ENCODE data around the gene LRRC3.

Gene LRRC3

DNA sequence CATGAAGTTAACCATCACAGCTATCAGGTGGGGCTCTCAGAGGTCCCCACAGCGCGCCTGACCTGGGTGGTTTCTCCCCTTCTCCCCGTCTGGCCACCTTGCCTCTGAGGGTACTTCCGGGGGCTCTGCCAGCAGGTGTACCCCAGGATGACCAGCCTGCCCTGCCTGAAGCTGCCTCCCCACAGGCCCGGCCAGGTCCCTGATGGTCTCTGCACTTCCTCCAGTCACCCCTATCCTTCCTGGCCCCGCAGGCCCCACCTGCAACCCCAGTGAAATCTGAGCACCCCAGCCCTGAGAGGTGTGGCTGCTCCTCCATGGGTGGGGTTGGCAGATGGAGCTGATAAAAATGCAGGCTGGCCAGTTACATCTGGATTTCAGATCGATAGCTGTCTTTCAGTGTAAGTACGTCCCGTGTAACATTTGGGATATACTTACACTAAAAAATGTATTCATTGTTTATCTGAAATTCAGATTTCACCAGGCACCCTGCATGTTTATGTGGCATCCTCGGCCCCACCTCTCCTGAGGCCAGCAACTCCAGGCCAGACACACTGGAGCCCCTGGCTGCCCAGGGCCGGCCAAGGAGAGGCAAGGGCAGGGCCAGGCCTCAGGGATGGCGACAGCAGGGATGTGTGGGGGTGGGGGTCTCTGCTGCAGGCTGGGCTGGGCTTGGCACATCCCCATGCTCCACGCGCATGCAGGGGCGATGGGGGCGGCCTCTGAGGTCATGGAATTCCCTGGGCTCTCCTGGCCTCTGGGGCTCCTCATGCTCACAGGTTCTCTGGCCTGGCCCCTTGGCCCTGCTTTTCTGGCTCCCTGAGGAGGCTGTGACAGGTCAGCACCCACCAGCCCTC is 25.1 kb downstream of the LRRC3 start:
- no peak for DNase-seq

DNA sequence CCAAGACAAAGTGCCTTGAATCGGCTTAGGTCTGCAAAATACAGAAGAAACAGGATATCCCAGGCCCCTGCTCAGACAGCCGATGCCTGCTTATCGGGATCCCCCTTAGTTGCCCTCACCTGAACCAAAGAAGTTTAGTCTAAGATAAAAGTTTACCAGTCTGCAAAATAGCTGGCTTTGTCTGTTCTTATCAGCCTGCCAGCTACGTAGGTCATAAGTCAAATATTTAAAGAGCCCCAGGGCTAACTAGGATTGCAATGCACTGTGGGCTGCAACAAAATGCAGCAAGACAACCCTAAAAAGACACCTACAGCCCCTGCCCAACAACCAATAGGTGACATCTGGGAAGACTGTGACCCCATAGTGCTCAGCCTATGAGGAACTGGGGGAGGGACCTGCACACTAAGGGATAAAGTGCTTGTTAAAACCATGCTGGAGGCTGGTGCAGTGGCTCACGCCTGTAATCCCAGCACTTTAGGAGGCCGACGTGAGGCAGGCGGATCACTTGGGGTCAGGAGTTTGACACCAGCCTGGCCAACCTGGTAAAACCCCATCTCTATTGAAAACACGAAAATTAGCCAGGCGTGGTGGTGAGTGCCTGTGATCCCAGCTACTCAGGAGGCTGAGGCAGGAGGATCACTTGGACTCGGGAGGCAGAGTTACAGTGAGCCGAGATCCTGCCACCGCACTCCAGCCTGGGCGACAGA is 27.4 kb downstream of the LRRC3 start:
- no peak for DNase-seq

DNA sequence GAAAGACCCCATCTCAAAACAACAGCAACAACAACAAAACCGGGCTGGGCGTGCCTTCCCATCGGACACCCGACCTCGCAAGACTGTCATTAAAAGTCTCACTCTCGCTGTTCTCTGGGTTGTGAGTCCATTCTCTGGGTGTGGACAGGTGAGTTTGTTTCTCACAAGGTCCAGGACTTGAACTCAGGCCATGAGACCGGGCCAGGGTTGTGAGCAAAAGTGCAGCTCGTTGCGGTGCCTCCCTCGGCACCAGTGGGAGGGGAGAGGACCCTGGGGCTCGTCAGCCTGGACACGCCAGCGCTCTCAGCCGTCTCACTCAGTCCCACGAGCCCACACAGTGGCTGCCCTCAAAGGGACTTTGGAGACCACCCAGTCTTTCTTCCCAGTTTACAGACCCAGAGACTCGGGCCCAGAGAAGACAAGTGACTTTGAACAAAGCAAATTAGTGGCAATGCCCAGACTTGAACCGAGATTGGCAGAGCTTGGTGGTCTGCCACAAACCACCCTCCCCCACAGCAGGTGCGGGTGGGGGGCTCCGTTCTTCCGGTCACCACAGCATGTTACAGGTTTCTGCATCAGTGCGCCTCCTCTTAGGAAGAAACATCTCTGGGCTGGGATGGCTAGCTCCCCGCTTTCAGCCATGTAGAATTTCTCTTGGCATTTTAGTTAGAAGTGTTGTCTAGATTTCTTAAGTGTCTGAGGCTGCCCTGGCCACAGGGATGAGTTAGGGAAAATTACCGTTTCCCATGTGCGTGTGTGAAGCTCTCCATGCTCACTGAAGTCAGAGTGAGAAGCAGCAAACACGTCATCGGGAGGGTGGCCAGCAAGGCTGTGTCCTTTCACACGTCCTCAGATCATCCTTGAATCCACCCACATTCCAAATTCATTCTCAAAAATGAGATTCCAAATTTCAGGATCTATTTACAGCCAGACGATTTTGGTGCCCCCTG is 28.3 kb downstream of the LRRC3 start:
- DNase-seq = no peak

DNA sequence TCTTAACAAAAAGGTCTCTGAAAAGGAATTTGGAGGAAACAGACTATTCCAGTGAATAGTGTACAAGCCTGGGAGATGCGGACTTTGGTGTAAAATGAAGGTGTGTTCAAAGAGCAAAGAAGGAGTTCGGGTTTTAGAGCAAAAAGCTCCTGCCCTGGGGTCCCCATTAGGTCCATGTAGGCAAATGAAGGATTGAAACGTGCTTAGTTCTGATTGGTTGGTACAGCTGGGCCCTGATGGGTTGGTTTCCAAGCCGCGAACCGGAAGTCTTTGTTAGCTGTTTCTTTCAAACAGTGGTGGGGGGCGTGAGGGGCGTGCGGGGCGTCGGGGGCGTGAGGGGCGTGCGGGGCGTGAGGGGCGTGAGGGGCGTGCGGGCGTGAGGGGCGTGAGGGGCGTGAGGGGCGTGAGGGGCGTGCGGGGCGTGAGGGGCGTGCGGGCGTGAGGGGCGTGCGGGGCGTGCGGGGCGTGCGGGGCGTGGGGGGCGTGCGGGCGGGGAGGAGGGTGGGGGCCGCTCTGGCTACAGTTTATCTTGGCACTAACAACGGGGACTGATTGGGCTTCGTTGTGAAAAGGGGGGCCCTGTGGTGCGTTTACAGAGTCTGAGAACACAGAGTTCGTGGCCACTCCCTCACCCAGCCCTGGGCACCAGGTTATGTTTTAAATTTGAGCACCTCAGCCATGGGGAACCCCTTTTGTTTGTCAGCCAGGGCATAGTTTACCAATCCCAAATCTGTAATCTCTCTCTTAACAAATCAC is 29.4 kb downstream of the LRRC3 start:
- DNase-seq = no peak

DNA sequence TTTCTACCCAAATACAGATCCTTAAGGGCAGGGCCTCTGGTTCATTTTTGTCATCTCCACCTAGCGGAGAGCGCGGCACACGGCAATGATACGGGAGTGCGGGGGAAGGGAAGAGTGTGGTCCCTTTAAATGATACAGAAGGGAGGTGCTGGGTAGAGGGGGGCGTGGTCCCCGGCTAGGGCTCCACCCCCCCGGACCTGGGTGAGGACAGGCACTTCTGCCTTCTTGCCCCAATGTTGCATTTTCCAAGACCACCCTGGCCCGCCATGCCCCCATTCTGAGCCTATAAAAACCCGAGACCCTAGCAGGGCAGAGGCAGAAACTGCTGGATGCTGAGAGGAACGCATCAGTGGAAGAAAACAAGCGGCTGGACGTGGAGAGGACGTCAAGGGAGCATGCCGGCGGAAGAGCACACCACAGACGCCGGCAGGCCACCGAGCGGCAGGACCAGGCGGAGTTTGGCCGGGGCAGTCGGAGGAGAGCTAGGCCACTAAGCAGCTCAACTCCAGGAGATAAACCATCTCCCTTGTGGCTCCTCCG is 30.0 kb downstream of the LRRC3 start:
- peak; percentile 48 for DNase-seq

DNA sequence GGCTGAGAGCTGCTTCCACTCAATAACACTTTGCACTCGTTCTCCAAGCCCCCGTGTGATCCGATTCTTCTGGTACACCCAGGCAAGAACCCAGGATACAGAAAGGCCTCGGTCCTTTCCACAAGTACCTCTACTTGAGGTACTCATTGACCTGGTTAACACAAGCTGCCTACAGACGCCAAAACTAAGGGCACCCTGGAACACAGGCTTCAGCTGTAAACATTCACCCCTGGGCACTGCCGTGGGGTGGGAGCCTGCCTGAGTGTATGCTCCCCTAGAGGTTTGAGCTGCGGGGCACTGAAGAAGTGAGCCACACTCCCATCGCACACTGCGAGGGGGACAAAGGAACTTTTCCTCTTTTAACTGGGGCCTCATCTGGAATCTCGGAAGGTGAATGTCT is 30.5 kb downstream of the LRRC3 start:
- DNase-seq = no peak

DNA sequence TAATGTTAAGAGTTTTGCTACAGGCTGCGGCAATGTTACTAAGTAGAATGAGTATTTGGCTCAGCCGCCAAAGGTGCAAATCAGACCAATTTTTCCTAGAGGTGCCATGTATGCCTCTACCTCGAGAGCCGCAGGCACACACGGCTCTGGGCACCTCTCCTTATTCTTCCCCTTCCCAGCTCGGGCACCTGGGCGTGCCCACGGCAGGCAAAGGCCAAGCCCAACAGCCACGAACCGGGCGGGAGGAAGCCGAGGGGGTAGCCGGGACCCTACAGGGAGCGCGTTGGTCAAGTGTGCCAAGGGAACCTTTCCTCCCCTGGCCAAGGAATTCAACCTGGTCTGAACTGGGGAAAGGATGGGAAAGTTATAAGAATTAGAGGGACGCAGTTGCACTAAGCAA is 31.0 kb downstream of the LRRC3 start:
- DNase-seq = no peak

DNA sequence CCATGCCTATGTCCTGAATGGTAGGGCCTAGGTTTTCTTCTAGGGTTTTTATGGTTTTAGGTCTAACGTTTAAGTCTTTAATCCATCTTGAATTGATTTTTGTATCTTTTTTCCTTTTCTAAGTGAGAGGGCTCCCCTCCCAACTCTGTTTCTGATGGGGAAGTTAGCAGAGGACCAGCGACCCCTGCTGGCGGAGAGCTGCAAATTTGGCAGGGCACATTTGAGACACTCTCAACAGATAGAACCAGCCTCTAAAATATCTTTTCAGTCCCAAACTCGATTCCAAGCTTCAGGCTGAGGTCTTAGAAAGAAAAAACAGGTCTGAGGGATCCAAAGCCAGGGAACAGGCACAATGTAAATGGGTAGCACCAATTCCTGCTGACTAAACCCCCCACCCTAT is 32.5 kb downstream of the LRRC3 start:
- DNase-seq = peak; percentile 45

DNA sequence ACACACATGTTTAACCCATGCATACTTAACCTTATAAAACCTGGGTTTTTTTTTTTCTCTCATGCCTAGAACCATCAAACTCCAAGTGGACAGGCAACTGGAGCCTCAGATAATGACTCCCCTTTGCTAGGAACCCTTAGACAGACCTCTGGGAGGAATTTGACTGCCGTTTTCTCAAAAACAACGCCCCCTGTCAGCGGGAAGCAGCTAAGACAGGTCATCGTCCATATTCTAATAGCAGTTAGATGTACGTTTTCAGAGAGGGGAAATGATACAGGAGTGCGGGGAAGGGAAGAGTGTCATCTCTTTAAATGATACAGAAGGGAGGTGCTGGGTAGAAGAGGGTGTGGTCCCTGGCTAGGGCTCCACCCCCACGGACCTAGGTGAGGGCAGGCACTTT is 34.7 kb downstream of the LRRC3 start:
- no peak for DNase-seq

DNA sequence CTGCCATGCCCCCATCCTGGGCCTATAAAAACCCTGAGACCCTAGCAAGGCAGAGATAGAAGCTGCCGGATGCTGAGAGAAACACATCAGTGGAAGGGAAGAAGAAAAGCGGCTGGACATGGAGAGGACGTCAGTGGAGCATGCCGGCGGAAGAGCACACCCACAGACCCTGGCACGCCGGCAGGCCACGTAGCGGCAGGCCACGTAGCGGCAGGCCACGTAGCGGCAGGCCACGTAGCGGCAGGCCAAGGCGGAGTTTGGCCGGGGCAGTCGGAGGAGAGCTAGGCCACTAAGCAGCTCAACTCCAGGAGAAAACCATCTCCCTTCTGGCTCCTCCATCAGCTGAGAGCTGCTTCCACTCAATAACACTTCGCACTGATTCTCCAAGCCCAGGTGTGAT is 35.1 kb downstream of the LRRC3 start:
- no peak for DNase-seq

DNA sequence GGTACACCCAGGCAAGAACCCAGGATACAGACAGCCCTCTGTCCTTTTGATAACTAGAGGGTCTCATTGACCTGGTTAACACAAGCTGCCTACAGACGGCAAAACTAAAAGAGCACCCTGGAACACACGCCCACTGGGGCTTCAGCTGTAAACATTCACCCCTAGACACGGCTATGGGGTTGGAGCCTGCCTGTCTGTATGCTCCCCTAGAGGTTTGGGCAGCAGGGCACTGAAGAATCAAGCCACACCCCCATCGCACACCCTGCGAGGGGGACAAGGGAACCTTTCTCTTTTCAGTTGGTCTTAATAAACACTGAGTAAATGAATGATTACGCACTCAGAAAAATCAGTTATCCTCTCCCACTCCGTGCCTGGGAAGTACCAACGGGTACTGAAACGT is 35.5 kb downstream of the LRRC3 start:
- no peak for DNase-seq

DNA sequence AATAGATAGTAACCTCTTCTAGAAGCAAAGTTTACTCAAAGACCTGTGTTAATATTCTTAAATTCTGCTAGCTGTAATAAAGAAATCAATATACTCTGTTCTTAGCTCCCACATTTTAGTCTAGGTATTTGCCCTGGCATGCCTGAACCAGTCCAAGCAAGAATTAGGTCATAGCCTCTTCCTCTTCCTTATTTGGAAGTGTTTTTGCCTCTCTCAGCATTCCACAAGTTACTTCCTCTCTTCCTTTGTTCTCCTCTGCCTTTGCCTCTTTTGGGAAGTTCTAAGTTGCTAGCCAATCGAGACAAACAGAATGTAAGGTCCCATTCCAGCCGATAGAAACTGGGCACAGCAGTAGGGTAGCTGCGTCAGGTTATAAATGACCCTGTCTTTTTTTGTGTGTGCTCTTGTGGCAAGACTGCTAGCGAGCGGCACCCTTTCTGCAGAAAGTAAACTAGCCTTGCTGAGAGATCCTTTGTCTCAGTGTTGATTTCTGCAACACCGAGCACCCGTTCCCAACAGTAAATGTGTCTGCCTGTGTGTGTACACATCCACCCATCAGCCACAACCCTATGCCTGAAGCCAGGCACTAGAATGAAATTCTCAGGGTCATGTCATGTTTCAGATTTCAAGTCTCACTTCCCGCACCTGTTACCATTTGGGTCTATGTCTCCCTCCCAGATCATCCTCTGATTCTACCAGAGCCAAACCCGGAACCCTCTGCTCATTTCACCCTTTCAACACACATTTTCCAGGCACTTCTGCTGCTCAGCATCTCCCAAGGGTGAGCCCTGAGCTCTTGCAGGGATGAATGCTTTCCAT is 37.5 kb downstream of the LRRC3 start:
- DNase-seq = no peak

DNA sequence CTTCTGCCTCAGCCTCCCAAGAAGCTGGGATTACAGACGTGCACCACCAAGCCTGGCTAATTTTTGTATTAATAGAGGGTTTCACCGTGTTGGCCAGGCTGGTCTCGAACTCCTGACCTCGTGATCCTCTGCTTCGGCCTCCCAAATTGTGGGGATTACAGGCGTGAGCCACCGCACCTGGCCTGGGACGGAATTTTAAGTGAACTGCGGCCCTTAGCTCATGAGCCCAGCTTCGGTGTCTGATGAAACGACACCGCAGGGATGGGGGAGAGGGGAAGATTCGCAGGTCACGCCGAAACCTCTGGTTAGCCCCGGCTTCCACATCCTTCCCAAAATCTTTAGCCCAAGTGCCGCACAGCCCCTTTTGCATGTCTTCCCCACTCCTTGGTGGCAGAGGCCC is 39.1 kb downstream of the LRRC3 start:
- no peak for DNase-seq

DNA sequence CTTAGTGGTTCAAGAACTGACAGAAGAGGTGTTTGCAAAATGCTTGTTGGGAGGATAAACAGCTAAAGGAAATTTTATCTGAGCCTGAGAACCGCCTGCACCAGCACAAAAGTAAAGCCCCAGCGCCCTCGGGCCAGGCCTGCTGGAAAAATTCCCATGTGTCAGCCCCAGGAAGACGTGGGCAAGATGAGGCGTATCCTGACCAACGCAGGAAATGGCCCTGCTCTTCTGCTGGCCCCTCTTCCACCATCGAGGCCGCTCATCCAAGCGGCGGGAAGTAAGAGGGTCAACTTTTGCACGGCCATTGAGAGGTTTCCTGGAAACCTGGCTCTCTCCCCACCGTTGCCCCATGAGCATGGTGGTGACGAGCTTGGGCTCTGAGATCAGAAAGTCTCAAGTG is 39.6 kb downstream of the LRRC3 start:
- no peak for DNase-seq

DNA sequence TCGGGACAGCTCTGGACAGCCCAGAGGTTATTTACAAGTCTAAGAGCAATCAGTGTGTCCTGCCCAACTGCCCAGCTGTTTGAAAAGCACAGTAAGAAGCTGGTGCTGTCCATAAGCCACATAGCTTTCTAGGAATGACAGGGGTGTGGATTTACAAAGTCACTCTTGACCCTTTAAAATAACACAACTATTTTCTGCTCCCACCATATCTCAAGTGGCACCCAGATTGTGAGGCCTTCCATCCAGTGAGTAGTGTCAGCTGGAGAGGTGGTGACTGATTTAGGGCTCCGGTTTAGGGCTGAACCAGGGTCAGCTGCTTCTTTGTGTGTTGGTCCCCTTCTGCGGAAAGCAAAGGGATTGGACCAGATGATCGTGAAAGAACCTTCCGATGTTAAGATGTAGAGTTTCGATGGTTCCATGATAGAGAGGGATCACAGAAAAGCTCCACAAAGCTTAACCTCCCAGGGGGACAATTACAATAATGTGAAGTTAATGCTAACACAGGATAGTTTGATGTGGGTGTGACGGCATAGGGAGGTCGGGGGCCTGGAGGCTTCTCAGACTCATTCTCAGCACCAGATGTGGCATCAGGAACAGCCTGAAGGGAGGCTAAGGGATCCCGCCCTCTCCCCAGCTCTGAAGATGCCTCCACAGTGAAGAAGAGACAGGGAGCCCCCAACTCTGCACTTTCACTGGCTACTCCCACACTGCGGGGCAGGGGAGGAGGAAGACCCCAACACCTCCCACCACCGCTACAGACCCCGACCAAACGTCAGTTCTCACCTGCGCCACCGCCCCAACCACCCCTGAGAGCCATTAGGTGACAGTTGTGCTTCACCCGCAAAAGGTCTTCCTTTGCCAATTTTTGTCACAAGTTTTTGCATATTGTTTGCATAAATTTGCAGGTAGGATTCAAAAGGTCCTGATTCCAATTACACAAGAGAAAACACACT is 40.6 kb downstream of the LRRC3 start:
- no peak for DNase-seq

DNA sequence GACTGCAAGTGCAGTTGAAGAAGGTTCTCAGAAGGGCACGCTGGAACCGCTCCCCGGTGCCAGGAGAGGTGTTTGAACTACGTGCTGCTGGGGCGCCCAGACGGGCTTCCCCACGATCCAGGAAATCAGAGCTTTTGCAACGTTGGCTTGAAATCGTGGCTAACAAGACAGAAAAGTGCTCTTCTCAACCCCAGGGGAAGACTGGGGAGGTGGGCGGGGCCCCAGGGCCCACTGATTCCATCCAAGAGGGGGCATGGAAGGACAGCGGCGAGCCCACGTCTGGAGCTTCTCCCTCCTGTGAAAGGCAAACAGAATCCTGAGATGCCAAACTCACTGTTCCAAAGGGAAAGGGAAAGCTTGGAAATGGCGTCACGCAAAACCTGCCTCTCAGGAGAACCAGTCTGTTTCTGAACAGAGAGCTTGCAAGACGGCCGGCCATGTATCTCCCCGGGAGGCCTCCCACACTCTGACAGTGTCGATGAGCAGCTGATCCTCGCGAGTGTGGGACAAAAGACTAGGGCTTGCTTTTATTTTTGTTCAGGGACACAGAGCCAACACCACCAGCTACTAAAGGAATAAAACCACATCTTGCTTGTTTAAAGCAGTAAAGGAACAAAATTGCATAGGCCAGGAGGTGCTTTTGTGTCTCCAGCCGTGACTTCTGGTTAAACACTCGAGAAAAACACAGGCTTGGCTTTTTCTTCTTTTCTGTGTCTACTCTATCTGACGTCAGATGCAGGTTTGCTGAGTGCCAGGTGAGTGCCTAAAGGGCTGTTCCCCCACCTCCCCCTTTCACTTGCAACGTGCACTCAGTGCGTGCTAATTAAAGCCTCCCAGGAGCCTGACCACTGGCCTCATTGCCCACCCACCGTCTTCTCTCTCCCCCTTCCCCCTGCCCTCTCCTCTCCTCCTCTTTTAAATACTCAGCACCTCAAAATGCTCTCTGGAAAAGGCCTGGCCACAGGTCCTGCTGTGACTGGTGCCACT is 41.5 kb downstream of the LRRC3 start:
- no peak for DNase-seq

DNA sequence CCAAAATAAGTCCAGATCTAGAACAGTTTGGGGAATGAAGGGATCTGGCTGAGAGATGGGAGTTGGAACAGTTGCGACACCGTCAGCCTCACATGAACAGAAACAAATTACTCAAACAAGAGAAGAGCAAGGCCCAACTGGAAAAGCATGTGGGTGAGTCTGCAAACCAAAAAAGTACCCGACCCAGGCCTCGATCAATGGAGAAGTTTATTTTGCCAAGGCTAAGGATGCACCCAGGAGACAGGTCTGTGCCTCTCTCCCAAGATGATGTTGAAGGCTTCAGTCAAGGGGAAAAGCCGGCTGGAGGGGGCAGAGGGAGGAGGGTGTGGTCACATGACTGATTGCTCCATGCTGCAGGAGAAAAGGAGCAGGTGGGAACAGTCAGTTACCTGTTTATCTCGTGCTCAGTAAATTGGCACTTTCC is 42.4 kb downstream of the LRRC3 start:
- DNase-seq = no peak

DNA sequence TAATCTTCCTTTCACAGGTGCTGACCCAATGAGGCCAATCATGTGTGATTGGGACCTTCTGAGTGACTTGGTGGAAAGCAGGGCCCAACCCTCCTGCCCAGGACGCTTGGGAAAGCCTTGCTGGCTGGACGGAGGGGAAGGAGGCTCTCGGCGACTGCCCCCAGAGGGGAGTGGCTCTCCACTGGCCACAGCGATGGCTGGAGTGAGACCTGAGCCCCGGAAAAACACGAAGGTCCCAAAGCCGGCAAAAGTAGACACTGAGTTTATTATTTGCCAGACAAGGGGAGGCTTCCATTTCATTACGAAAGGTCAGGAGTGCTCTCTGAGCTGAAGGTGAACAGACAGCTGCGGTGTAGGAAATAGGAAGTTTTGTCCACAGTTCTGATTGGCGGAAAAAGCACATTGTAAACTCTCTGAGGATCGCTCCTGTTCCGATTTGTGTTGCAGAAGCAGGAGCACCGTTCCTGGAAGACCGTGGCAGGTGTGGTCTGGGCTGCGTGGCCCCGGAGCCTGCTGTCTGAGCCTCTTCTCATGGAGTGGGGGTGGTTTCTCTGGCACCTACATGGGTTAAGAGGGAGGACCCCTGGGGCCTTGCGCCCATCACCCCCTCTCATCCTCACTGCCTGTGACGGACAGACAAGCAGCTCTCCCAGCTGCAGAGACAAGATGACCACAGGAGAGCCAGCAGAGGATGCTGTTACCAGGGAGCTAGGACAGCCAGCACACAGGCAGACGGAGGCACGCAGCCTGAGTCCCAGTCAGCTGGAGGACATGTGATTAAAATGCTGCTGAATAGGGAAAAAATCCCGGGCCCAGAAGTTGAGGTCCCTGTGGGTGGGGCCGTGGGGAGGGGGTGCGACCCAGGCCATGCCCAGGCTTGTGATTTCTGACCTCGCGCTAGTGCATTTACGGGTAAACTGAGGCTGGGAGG is 43.2 kb downstream of the LRRC3 start:
- no peak for DNase-seq
